ENCODE data around the gene TUBGCP6. TPM values are rescaled to one million over a fixed set of nuclear protein-coding genes. Genes with fewer than 3 reads are reported as not detected.
A peak's percentile ranks its signal among the peaks of the same experiment; 100 is the strongest.

TUBGCP6 gene
- total and polyA plus RNA-seq, 4 donors: 26.5 to 57.8 (median 46.4) TPM

DNA sequence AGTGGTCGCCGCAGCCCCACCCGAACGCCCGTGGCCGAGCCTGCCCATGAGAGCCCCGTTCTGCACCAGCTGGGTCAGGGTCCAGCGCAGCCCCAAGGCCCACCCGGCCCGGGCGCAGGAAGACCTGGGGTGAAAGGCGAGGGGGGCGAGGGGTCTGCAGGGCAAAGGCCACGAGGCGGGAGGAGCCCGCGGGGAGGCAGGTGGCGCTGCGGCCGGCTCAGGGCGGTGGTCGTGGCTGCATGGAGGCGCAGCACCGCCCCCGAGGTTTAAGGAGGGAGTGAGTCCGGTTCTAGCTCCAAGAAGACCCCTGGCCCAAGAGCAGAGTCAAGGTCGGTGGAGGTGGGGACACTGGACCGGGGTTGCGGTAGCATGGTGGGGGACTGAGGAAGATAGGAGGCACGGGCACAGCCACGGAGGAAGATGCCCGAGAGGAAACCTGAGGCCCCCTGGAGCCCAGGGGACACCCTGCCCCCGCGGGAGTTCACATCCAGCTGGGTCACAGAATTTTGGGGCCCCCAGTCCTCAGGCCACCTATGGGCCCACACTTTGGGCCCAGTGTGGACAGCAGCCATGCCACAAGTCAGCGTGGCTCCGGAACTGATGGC, 6.8 kb upstream of the TUBGCP6 start:
- WGBS, 2 donors: 8 to 9% methylated on average over 36 of the region's 36 CpGs
- ATAC-seq (ENCODE audit: insufficient read depth, low FRiP score): no peak
- no peaks in the 10 kb centered on the region for H3K27me3 ChIP-seq (ENCODE audit: control insufficient read depth in 3 of 3, insufficient read depth in 3 of 3, low read length in 2 of 3)

DNA sequence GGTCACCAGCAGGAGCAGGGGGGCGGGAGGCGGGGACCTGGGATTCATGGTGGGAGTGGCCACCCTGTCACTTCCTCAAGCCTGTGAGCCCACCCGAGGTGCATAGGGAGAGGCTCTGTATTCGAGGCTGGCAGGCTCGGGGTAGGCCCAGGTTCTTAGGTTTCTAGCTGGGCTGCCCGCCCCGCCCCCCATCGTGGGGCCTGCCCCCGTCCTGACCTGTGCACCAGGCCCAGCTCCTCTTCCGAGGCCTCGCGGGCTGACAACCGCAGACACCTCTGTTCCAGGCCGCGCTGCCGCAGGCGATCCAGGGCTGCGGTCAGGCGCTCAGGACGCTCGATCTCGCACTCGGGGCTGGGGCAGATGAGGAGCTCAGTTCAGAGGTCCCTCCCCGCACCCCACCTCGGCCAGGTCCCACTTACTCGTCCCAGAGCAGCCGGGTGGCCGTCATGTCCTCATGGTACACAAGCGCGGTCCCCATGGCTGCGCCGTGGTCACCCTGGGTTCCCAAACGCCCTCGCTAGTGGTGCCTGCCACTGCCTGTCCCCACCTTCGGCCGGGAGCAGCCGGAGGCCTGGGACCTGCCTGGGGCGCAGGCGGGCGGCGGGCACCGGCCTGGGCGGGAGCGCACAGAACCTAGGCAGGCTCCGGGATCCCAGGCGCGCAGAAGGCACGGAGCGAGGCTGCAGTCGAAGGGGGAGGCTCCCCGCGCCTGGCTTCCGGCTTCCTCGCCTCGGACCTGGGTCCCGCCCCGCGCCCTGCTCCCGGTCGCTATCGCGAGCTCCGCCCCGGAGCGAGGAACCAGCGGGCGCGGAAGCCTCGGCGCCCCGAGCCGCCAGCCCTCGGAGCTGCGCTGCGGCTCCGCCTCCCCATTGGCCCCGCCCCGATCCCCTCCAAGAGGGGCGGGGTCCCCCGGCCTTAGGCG, 6.0 kb upstream of the TUBGCP6 start, which contains the start of gene HDAC10:
Gene HDAC10, minus strand, starts transcription at position 711 of the 922 bp plus-strand sequence. Its CDS starts 233 bp downstream, at position 478.
- TF ChIP-seq, protein P1, sequence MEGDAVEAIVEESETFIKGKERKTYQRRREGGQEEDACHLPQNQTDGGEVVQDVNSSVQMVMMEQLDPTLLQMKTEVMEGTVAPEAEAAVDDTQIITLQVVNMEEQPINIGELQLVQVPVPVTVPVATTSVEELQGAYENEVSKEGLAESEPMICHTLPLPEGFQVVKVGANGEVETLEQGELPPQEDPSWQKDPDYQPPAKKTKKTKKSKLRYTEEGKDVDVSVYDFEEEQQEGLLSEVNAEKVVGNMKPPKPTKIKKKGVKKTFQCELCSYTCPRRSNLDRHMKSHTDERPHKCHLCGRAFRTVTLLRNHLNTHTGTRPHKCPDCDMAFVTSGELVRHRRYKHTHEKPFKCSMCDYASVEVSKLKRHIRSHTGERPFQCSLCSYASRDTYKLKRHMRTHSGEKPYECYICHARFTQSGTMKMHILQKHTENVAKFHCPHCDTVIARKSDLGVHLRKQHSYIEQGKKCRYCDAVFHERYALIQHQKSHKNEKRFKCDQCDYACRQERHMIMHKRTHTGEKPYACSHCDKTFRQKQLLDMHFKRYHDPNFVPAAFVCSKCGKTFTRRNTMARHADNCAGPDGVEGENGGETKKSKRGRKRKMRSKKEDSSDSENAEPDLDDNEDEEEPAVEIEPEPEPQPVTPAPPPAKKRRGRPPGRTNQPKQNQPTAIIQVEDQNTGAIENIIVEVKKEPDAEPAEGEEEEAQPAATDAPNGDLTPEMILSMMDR (IDR thresholded peaks at IDR 0.05; ENCODE audit: control extremely low read depth, extremely low read depth): no peak
- peaks cover 3 to 15% (median 8%) of the 10 kb centered on the region in 5 donors for H3K4me1 ChIP-seq (ENCODE audit: control insufficient read depth in 5 of 5, insufficient read depth in 5 of 5, low read length in 5 of 5)
- H3K27me3 ChIP-seq (ENCODE audit: control insufficient read depth in 3 of 3, insufficient read depth in 3 of 3, low read length in 2 of 3): no peaks in the 10 kb centered on the region
- DNase-seq (peak; percentile 77 to 88 (median 83)), ATAC-seq (ENCODE audit: insufficient read depth, low FRiP score) (peak; percentile 86)
- H3K36me3 ChIP-seq (ENCODE audit: control insufficient read depth in 4 of 4, insufficient read depth in 4 of 4, low read length in 4 of 4): peaks cover 0 to 19% (median 14%) of the 10 kb centered on the region in 4 donors
- peak within 1 kb of the TSS in 1 of 2 donors; percentile 32 for H3K9ac ChIP-seq (ENCODE audit: insufficient read depth in 1 of 2, low read length in 2 of 2)
- H3K9me3 ChIP-seq (ENCODE audit: control insufficient read depth in 4 of 4, insufficient read depth in 3 of 4, low read length in 3 of 4): no peaks in the 10 kb centered on the region
- WGBS, 2 donors: 1 to 2% methylated on average over 80 to 81 of the region's 81 CpGs
- peak within 1 kb of the TSS; percentile 57 for H3K4me3 ChIP-seq
- peak within 1 kb of the TSS in 1 of 2 donors; percentile 79 for H3K27ac ChIP-seq (ENCODE audit: low read depth in 1 of 2, low read length in 1 of 2)

More for the DNA sequence above, 6.8 kb upstream of the TUBGCP6 start:
- TF ChIP-seq, protein P1 (IDR thresholded peaks at IDR 0.05; ENCODE audit: control extremely low read depth, extremely low read depth): no peak
- no peak overlapping the region for H3K9ac ChIP-seq (ENCODE audit: insufficient read depth in 1 of 2, low read length in 2 of 2)
- H3K9me3 ChIP-seq (ENCODE audit: control insufficient read depth in 4 of 4, insufficient read depth in 3 of 4, low read length in 3 of 4): no peaks in the 10 kb centered on the region
- H3K27ac ChIP-seq (ENCODE audit: low read depth in 1 of 2, low read length in 1 of 2): peak overlapping the region in 1 of 2 donors; percentile 5
- peaks cover 0 to 13% (median 10%) of the 10 kb centered on the region in 4 donors for H3K36me3 ChIP-seq (ENCODE audit: control insufficient read depth in 4 of 4, insufficient read depth in 4 of 4, low read length in 4 of 4)
- DNase-seq: no peak
- H3K4me1 ChIP-seq (ENCODE audit: control insufficient read depth in 5 of 5, insufficient read depth in 5 of 5, low read length in 5 of 5): peaks cover 3 to 13% (median 8%) of the 10 kb centered on the region in 5 donors
- no peak overlapping the region for H3K4me3 ChIP-seq

DNA sequence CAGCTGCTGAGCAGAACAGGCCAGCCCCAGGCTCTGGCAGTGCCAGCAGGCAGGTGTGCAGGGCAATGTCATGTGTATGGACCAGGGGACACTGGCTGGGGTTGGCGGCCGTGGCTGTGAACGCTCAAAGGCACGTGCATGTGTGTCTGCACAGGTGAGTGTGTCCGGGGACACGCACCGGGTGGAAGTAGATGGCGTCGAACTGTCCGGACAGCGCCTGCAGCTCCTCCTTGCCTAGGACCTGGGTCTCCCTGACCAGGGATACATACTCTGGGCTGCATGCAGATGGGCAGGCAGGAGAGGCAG, 5.4 kb upstream of the TUBGCP6 start:
- Histone ChIP-seq H3K27ac (ENCODE audit: low read depth in 1 of 2, low read length in 1 of 2) (no peak overlapping the region), H3K4me3 (no peak overlapping the region), H3K9ac (ENCODE audit: insufficient read depth in 1 of 2, low read length in 2 of 2) (no peak overlapping the region), H3K27me3 (ENCODE audit: control insufficient read depth in 3 of 3, insufficient read depth in 3 of 3, low read length in 2 of 3) (no peaks in the 10 kb centered on the region), H3K9me3 (ENCODE audit: control insufficient read depth in 4 of 4, insufficient read depth in 3 of 4, low read length in 3 of 4) (no peaks in the 10 kb centered on the region), H3K36me3 (ENCODE audit: control insufficient read depth in 4 of 4, insufficient read depth in 4 of 4, low read length in 4 of 4) (peaks cover 0 to 19% (median 14%) of the 10 kb centered on the region in 4 donors), H3K4me1 (ENCODE audit: control insufficient read depth in 5 of 5, insufficient read depth in 5 of 5, low read length in 5 of 5) (peaks cover 3 to 19% (median 8%) of the 10 kb centered on the region in 5 donors)
- ATAC-seq (ENCODE audit: insufficient read depth, low FRiP score) (no peak), DNase-seq (no peak)
- TF ChIP-seq, protein P1 (IDR thresholded peaks at IDR 0.05; ENCODE audit: control extremely low read depth, extremely low read depth): no peak
- WGBS, 2 donors: 74 to 78% methylated on average over 11 of the region's 11 CpGs

Data from lung (tissue), 12 donors.